ENCODE measurements around the gene FOXA3. TPM values are rescaled to one million over a fixed set of nuclear protein-coding genes. Genes with fewer than 3 reads are reported as not detected.
A peak's percentile ranks its signal among the peaks of the same experiment; 100 is the strongest.

Gene FOXA3
- polyA plus RNA-seq, 1 donor (not counting 4 experiments of a cell fraction or from before 2014, with no cell fraction given), result not detected

- FAIRE-seq (no peak), DNase-seq (ENCODE audit: low read depth, low spot score) (no peak)
- no peak overlapping the region for H3K4me2 ChIP-seq (ENCODE audit: control insufficient read depth, extremely low read depth, insufficient read depth, low read depth, low read length)
- H3K9me3 ChIP-seq (ENCODE audit: control insufficient read depth, low read depth, low read length), result no peaks in the 10 kb centered on the region
- dilution Hi-C loops (cut with MboI; ENCODE audit: extremely low pct_ligation_motif_present, low sequenced_read_pairs), result no loop called here
- no peak overlapping the region for H3K27ac ChIP-seq (ENCODE audit: control insufficient read depth, insufficient read depth, low read length)
- H3K9me1 ChIP-seq (ENCODE audit: control insufficient read depth, extremely low read depth, insufficient read depth, low read length), result no peaks in the 10 kb centered on the region
- H3K4me3 ChIP-seq (ENCODE audit: control insufficient read depth in 2 of 3, extremely low read depth in 1 of 3, insufficient read depth in 2 of 3, low read depth in 1 of 3, low read length in 3 of 3), result no peak overlapping the region
- no peaks in the 10 kb centered on the region for H4K20me1 ChIP-seq (ENCODE audit: control insufficient read depth, extremely low read depth, insufficient read depth, low read length)
- peaks cover 7 to 8% of the 10 kb centered on the region in 2 experiments for H3K36me3 ChIP-seq (ENCODE audit: control insufficient read depth in 2 of 2, extremely low read depth in 1 of 2, insufficient read depth in 2 of 2, low read length in 2 of 2)
- H3K9ac ChIP-seq (ENCODE audit: control insufficient read depth, extremely low read depth, insufficient read depth, low read length), result no peak overlapping the region
- H2AFZ ChIP-seq (ENCODE audit: control insufficient read depth, low read length), result no peak overlapping the region
- H3K4me1 ChIP-seq (ENCODE audit: control insufficient read depth, extremely low read depth, insufficient read depth, low read length), result peaks cover 6% of the 10 kb centered on the region
- H3K79me2 ChIP-seq (ENCODE audit: control insufficient read depth, insufficient read depth, low read length), result peaks cover 2% of the 10 kb centered on the region
- TF ChIP-seq EZH2 (IDR thresholded peaks at IDR 0.05; ENCODE audit: low read length) (no peak), CTCF (optimal IDR thresholded peaks at IDR 0.05 in 1 of 3, IDR thresholded peaks at IDR 0.05 in 1 of 3, conservative IDR thresholded peaks at IDR 0.05 in 1 of 3; ENCODE audit: extremely low read depth in 1 of 3, insufficient read depth in 2 of 3, low read length in 3 of 3) (no peak)
- no peaks in the 10 kb centered on the region for H3K27me3 ChIP-seq (ENCODE audit: control insufficient read depth, extremely low read depth, insufficient read depth, low read length)
Measured at GRCh38 chr19:45899919-45900589, 35.9 kb downstream of the FOXA3 start.

- DNase-seq (ENCODE audit: low read depth, low spot score), result no peak
- dilution Hi-C loops (cut with MboI; ENCODE audit: extremely low pct_ligation_motif_present, low sequenced_read_pairs), result no loop called here
- no peaks in the 10 kb centered on the region for H3K27me3 ChIP-seq (ENCODE audit: control insufficient read depth, extremely low read depth, insufficient read depth, low read length)
- peak overlapping the region; percentile 49 to 90 (median 81) for H3K4me3 ChIP-seq (ENCODE audit: control insufficient read depth in 2 of 3, extremely low read depth in 1 of 3, insufficient read depth in 2 of 3, low read depth in 1 of 3, low read length in 3 of 3)
- FAIRE-seq, result no peak
- peaks cover 2% of the 10 kb centered on the region for H3K79me2 ChIP-seq (ENCODE audit: control insufficient read depth, insufficient read depth, low read length)
- H3K4me1 ChIP-seq (ENCODE audit: control insufficient read depth, extremely low read depth, insufficient read depth, low read length), result peaks cover 6% of the 10 kb centered on the region
- H3K36me3 ChIP-seq (ENCODE audit: control insufficient read depth in 2 of 2, extremely low read depth in 1 of 2, insufficient read depth in 2 of 2, low read length in 2 of 2), result peaks cover 6 to 7% of the 10 kb centered on the region in 2 experiments
- no peak overlapping the region for H3K27ac ChIP-seq (ENCODE audit: control insufficient read depth, insufficient read depth, low read length)
- no peak for TF ChIP-seq EZH2 (IDR thresholded peaks at IDR 0.05; ENCODE audit: low read length)
- TF ChIP-seq CTCF (optimal IDR thresholded peaks at IDR 0.05 in 1 of 3, IDR thresholded peaks at IDR 0.05 in 1 of 3, conservative IDR thresholded peaks at IDR 0.05 in 1 of 3; ENCODE audit: extremely low read depth in 1 of 3, insufficient read depth in 2 of 3, low read length in 3 of 3), result no peak
- H4K20me1 ChIP-seq (ENCODE audit: control insufficient read depth, extremely low read depth, insufficient read depth, low read length), result no peaks in the 10 kb centered on the region
- H3K9me3 ChIP-seq (ENCODE audit: control insufficient read depth, low read depth, low read length), result no peaks in the 10 kb centered on the region
- H2AFZ ChIP-seq (ENCODE audit: control insufficient read depth, low read length), result no peak overlapping the region
- H3K9ac ChIP-seq (ENCODE audit: control insufficient read depth, extremely low read depth, insufficient read depth, low read length), result peak overlapping the region; percentile 37
- no peaks in the 10 kb centered on the region for H3K9me1 ChIP-seq (ENCODE audit: control insufficient read depth, extremely low read depth, insufficient read depth, low read length)
- peak overlapping the region; percentile 74 for H3K4me2 ChIP-seq (ENCODE audit: control insufficient read depth, extremely low read depth, insufficient read depth, low read depth, low read length)
Measured at GRCh38 chr19:45900738-45901431, 36.8 kb downstream of the FOXA3 start.

Measured in keratinocyte (primary cell).